Breast epithelium (tissue), 3 donors: ENCODE measurements around the gene MAP3K14.

Experiments
- CTCF ChIP-seq, 3 donors: fragments of 450-650 bp; IDR thresholded peaks; one replicate each; pipeline ENCODE4 v1.5.1; 2016 to 2017; ENCODE audit warnings: antibody characterized with exemption in 3 of 3, mild to moderate bottlenecking in 3 of 3, moderate library complexity in 3 of 3
- POLR2A ChIP-seq: fragments of 450-650 bp; IDR thresholded peaks from one replicate; pipeline ENCODE4 v1.6.1; 2016; ENCODE audit warnings: antibody characterized with exemption, mild to moderate bottlenecking, moderate library complexity
- POLR2AphosphoS5 ChIP-seq, 3 donors: sonication (generic); formaldehyde crosslinking; IDR thresholded peaks; one replicate each; pipeline ENCODE4 v1.6.1; 2017; ENCODE audit warnings: antibody characterized with exemption in 3 of 3

GRCh38 chr17:45251931-45252330, 64.9 kb downstream of the MAP3K14 start:
- TF ChIP-seq POLR2A (no peak), CTCF (IDR thresholded peaks at IDR 0.05) (no peak), POLR2AphosphoS5 (IDR thresholded peaks at IDR 0.05) (no peak)
